ENCODE data around the gene FAM168A.

Gene FAM168A

GRCh38 chr11:73463359-73463758 is 134.6 kb downstream of the FAM168A start:
- H3K27ac ChIP-seq (ENCODE audit: low read depth, low read length), result no peak overlapping the region
- H3K27me3 ChIP-seq (ENCODE audit: control insufficient read depth, low read length), result no peaks in the 10 kb centered on the region
- no peaks in the 10 kb centered on the region for H3K9me2 ChIP-seq (replicated peaks; ENCODE audit: control insufficient read depth, low read length)
- H3K79me2 ChIP-seq (ENCODE audit: control insufficient read depth, low read length), result no peaks in the 10 kb centered on the region
- TF ChIP-seq CTCF (IDR thresholded peaks at IDR 0.05; ENCODE audit: low read depth, low read length, poor library complexity, severe bottlenecking), result no peak
- no peak for TF ChIP-seq EZH2phosphoT487 (IDR thresholded peaks at IDR 0.05; ENCODE audit: borderline replicate concordance, low read length)
- H3K36me3 ChIP-seq (ENCODE audit: control insufficient read depth, low read length), result 0 out of 2 replicates have a peak, but pooled peaks cover 3% of the 10 kb centered on the region
- peaks cover 15% of the 10 kb centered on the region for H3K4me1 ChIP-seq (ENCODE audit: control insufficient read depth, low read length)
- no peaks in the 10 kb centered on the region for H3F3A ChIP-seq (ENCODE audit: control insufficient read depth, insufficient read depth)
- no peaks in the 10 kb centered on the region for H4K20me1 ChIP-seq (ENCODE audit: control insufficient read depth, insufficient read depth, low read depth, low read length)
- no peak overlapping the region for H3K4me2 ChIP-seq (ENCODE audit: low read length)
- no peak overlapping the region for H3K4me3 ChIP-seq (ENCODE audit: low read length)
- no peaks in the 10 kb centered on the region for H3K9me3 ChIP-seq (ENCODE audit: control insufficient read depth, insufficient read depth, low read length)

- Histone ChIP-seq H3K4me2 (ENCODE audit: low read length) (no peak overlapping the region), H3K79me2 (ENCODE audit: control insufficient read depth, low read length) (no peaks in the 10 kb centered on the region), H3K9me2 (replicated peaks; ENCODE audit: control insufficient read depth, low read length) (no peaks in the 10 kb centered on the region), H3K27ac (ENCODE audit: low read depth, low read length) (no peak overlapping the region), H3K4me1 (ENCODE audit: control insufficient read depth, low read length) (peaks cover 15% of the 10 kb centered on the region), H4K20me1 (ENCODE audit: control insufficient read depth, insufficient read depth, low read depth, low read length) (no peaks in the 10 kb centered on the region), H3K4me3 (ENCODE audit: low read length) (no peak overlapping the region), H3K27me3 (ENCODE audit: control insufficient read depth, low read length) (no peaks in the 10 kb centered on the region), H3K36me3 (ENCODE audit: control insufficient read depth, low read length) (no peaks in the 10 kb centered on the region), H3K9me3 (ENCODE audit: control insufficient read depth, insufficient read depth, low read length) (no peaks in the 10 kb centered on the region), H3F3A (ENCODE audit: control insufficient read depth, insufficient read depth) (no peaks in the 10 kb centered on the region)
- TF ChIP-seq EZH2phosphoT487 (IDR thresholded peaks at IDR 0.05; ENCODE audit: borderline replicate concordance, low read length) (no peak), CTCF (IDR thresholded peaks at IDR 0.05; ENCODE audit: low read depth, low read length, poor library complexity, severe bottlenecking) (no peak)
Measured at GRCh38 chr11:73461964-73462363, 135.9 kb downstream of the FAM168A start.

GRCh38 chr11:73461335-73461840 is 136.5 kb downstream of the FAM168A start:
- Histone ChIP-seq H3K4me3 (ENCODE audit: low read length) (no peak overlapping the region), H3K4me1 (ENCODE audit: control insufficient read depth, low read length) (peaks cover 15% of the 10 kb centered on the region), H3K27me3 (ENCODE audit: control insufficient read depth, low read length) (no peaks in the 10 kb centered on the region), H3K4me2 (ENCODE audit: low read length) (no peak overlapping the region), H3K9me3 (ENCODE audit: control insufficient read depth, insufficient read depth, low read length) (no peaks in the 10 kb centered on the region), H3K9me2 (replicated peaks; ENCODE audit: control insufficient read depth, low read length) (no peaks in the 10 kb centered on the region), H4K20me1 (ENCODE audit: control insufficient read depth, insufficient read depth, low read depth, low read length) (no peaks in the 10 kb centered on the region), H3F3A (ENCODE audit: control insufficient read depth, insufficient read depth) (no peaks in the 10 kb centered on the region), H3K36me3 (ENCODE audit: control insufficient read depth, low read length) (no peaks in the 10 kb centered on the region), H3K27ac (ENCODE audit: low read depth, low read length) (no peak overlapping the region), H3K79me2 (ENCODE audit: control insufficient read depth, low read length) (no peaks in the 10 kb centered on the region)
- TF ChIP-seq CTCF (IDR thresholded peaks at IDR 0.05; ENCODE audit: low read depth, low read length, poor library complexity, severe bottlenecking) (no peak), EZH2phosphoT487 (IDR thresholded peaks at IDR 0.05; ENCODE audit: borderline replicate concordance, low read length) (no peak)

All from DOHH2 (cell line).